Tibial artery (tissue), 4 donors: ENCODE results near the gene KIF21A.

ENCODE experiments used
- DNase-seq, 2 donors: peaks; one replicate each; pipeline ENCODE4 v3.0.0-alpha.2; 2019
- H3K27ac ChIP-seq, 2 donors: fragments of 200-600 bp; sonication (generic) in 1 of 2; 1 replicate in 1 of 2; 2 replicates in 1 of 2; pipeline ENCODE4 v1.5.1; 2018 to 2019; ENCODE audit warnings: mild to moderate bottlenecking in 1 of 2
- H3K27me3 ChIP-seq, 2 donors: fragments of 200-600 bp; sonication (generic) in 1 of 2; one replicate each; pipeline versions ENCODE4 v1.5.1 to v1.6.0; 2016 to 2019
- H3K36me3 ChIP-seq, 3 donors: fragments of 200-600 bp; sonication (generic) in 2 of 3; one replicate each; pipeline ENCODE4 v1.5.1; 2016 to 2019; ENCODE audit warnings: mild to moderate bottlenecking in 2 of 3
- H3K4me1 ChIP-seq, 4 donors: fragments of 200-600 bp; sonication (generic) in 2 of 4; 1 replicate in 3 of 4; 2 replicates in 1 of 4; pipeline ENCODE4 v1.5.1; 2016 to 2019
- H3K4me3 ChIP-seq, 2 donors: fragments of 200-600 bp; sonication (generic) in 1 of 2; 1 replicate in 1 of 2; 2 replicates in 1 of 2; pipeline ENCODE4 v1.5.1; 2018 to 2019; ENCODE audit warnings: mild to moderate bottlenecking in 2 of 2
- H3K9me3 ChIP-seq, 3 donors: fragments of 200-600 bp; sonication (generic) in 1 of 3; one replicate each; pipeline ENCODE4 v1.5.1; 2016 to 2019
- CTCF ChIP-seq, 2 experiments: fragments of 200-600 bp in 1 of 2; fragments of 450-650 bp in 1 of 2; IDR thresholded peaks; one replicate each; pipeline ENCODE4 v1.5.1; 2017 to 2019; ENCODE audit warnings: antibody characterized with exemption in 2 of 2, mild to moderate bottlenecking in 1 of 2, moderate library complexity in 1 of 2
- intact Hi-C: fragments of 100-400 bp; cut with DNase I; formaldehyde crosslinking; loops from one replicate; pipeline ENCODE4 v1.15.0; 2023; ENCODE audit warnings: low total_unique reads

KIF21A gene

GRCh38 chr12:39386335-39386734, 56.6 kb downstream of the KIF21A start:
- H3K4me1 ChIP-seq, result no peaks in the 10 kb centered on the region
- H3K27me3 ChIP-seq, result no peaks in the 10 kb centered on the region
- no peak overlapping the region for H3K27ac ChIP-seq
- no peak for TF ChIP-seq CTCF (IDR thresholded peaks at IDR 0.05)
- no peak overlapping the region for H3K4me3 ChIP-seq
- DNase-seq, result no peak
- intact Hi-C loops, result no loop called here
- H3K9me3 ChIP-seq, result no peaks in the 10 kb centered on the region
- no peaks in the 10 kb centered on the region for H3K36me3 ChIP-seq

GRCh38 chr12:39383114-39383513, 59.8 kb downstream of the KIF21A start:
- DNase-seq, result no peak
- Histone ChIP-seq H3K27me3 (no peaks in the 10 kb centered on the region), H3K27ac (no peak overlapping the region), H3K9me3 (no peaks in the 10 kb centered on the region), H3K36me3 (no peaks in the 10 kb centered on the region), H3K4me3 (no peak overlapping the region), H3K4me1 (no peaks in the 10 kb centered on the region)
- no peak for TF ChIP-seq CTCF (IDR thresholded peaks at IDR 0.05)
- intact Hi-C loops, result no loop called here

GRCh38 chr12:39380090-39380489, 62.8 kb downstream of the KIF21A start:
- Histone ChIP-seq H3K36me3 (no peaks in the 10 kb centered on the region), H3K27ac (no peak overlapping the region), H3K4me1 (no peaks in the 10 kb centered on the region), H3K4me3 (no peak overlapping the region), H3K9me3 (no peaks in the 10 kb centered on the region), H3K27me3 (no peaks in the 10 kb centered on the region)
- intact Hi-C loops, result no loop called here
- DNase-seq, result no peak
- TF ChIP-seq CTCF (IDR thresholded peaks at IDR 0.05), result no peak

GRCh38 chr12:39378341-39378740, 64.6 kb downstream of the KIF21A start:
- no peaks in the 10 kb centered on the region for H3K9me3 ChIP-seq
- intact Hi-C loops, result no loop called here
- H3K27ac ChIP-seq, result no peak overlapping the region
- H3K4me1 ChIP-seq, result no peaks in the 10 kb centered on the region
- TF ChIP-seq CTCF (IDR thresholded peaks at IDR 0.05), result no peak
- H3K27me3 ChIP-seq, result no peaks in the 10 kb centered on the region
- H3K4me3 ChIP-seq, result no peak overlapping the region
- no peak for DNase-seq
- no peaks in the 10 kb centered on the region for H3K36me3 ChIP-seq

- Histone ChIP-seq H3K4me3 (no peak overlapping the region), H3K27me3 (no peaks in the 10 kb centered on the region), H3K27ac (no peak overlapping the region), H3K4me1 (no peaks in the 10 kb centered on the region), H3K36me3 (no peaks in the 10 kb centered on the region), H3K9me3 (no peaks in the 10 kb centered on the region)
- no peak for DNase-seq
- intact Hi-C loops, result no loop called here
- no peak for TF ChIP-seq CTCF (IDR thresholded peaks at IDR 0.05)
Observed at GRCh38 chr12:39375206-39375808, 67.6 kb downstream of the KIF21A start.

GRCh38 chr12:39372929-39373328, 70.0 kb downstream of the KIF21A start:
- Histone ChIP-seq H3K27ac (no peak overlapping the region), H3K4me1 (no peaks in the 10 kb centered on the region), H3K27me3 (no peaks in the 10 kb centered on the region), H3K4me3 (no peak overlapping the region), H3K36me3 (peaks cover 0 to 5% (median 0%) of the 10 kb centered on the region in 3 donors), H3K9me3 (no peaks in the 10 kb centered on the region)
- intact Hi-C loops, result no loop called here
- no peak for DNase-seq
- TF ChIP-seq CTCF (IDR thresholded peaks at IDR 0.05), result no peak
